IMR-90 (cell line): ENCODE data around the gene LYPD3. TPM values are rescaled to one million over a fixed set of nuclear protein-coding genes. Genes with fewer than 3 reads are reported as not detected.

ENCODE experiments used
- ATAC-seq: fragments of 200-7000 bp; cut with Tn5 transposase; 2 replicates; pipeline ENCODE4 v1.9.1; 2020; ENCODE audit warnings: low read depth, mild to moderate bottlenecking, moderate library complexity
- BruUV-seq: library from RNA; stranded (reverse); fragments of 400-500 nt; replicated peaks from 2 replicates; lab custom pipeline; 2021; lab: Mats Ljungman, UMichigan
- CTCF ChIA-PET: fragments of 300-600 bp; formaldehyde crosslinking; extraction: SDS; loops from one replicate; lab custom pipeline; 2021; ENCODE audit warnings: antibody characterized with exemption; lab: Yijun Ruan, JAX
- POLR2A ChIA-PET: fragments of 300-600 bp; sonication (Branson Sonifier 250); formaldehyde crosslinking; loops from one replicate; lab custom pipeline; 2022; ENCODE audit warnings: antibody characterized with exemption; ENCODE audit not compliant: unreplicated experiment; lab: Charles Lee
- DNase-seq: peaks from one replicate; pipeline ENCODE4 v3.0.0; 2013
- H2AFZ ChIP-seq: replicated peaks from 2 replicates; pipeline ENCODE3; 2013; ENCODE audit warnings: low read length, mild to moderate bottlenecking; ENCODE audit not compliant: poor library complexity
- H2AK5ac ChIP-seq: 2 replicates; pipeline ENCODE4 v1.6.1; 2013; ENCODE audit warnings: low read depth, low read length, inconsistent platforms
- H2AK9ac ChIP-seq: replicated peaks from 2 replicates; pipeline ENCODE3; 2013; ENCODE audit warnings: mild to moderate bottlenecking, low read depth, low read length, moderate library complexity; ENCODE audit not compliant: poor library complexity
- H2BK120ac ChIP-seq: 2 replicates; pipeline ENCODE4 v1.6.1; 2013; ENCODE audit warnings: low read depth, low read length, inconsistent platforms
- H2BK15ac ChIP-seq: 3 replicates; pipeline ENCODE4 v1.6.1; 2013; ENCODE audit warnings: low read depth, low read length, inconsistent platforms
- H2BK20ac ChIP-seq: 2 replicates; pipeline ENCODE4 v1.6.1; 2013; ENCODE audit warnings: low read depth, mild to moderate bottlenecking, inconsistent platforms, low read length, moderate library complexity
- H2BK5ac ChIP-seq: 2 replicates; pipeline ENCODE4 v1.6.1; 2013; ENCODE audit warnings: mild to moderate bottlenecking, low read depth, low read length, inconsistent platforms; ENCODE audit not compliant: poor library complexity, severe bottlenecking
- H3K14ac ChIP-seq: replicated peaks from 2 replicates; pipeline ENCODE4 v1.6.1; 2013; ENCODE audit warnings: low read depth, low read length, inconsistent platforms
- H3K18ac ChIP-seq: 2 replicates; pipeline ENCODE4 v1.6.1; 2013; ENCODE audit warnings: low read depth, low read length, control low read depth
- H3K23ac ChIP-seq: 2 replicates; pipeline ENCODE4 v1.6.1; 2013; ENCODE audit warnings: low read depth, low read length, inconsistent platforms
- H3K27ac ChIP-seq: 2 replicates; pipeline ENCODE4 v1.5.1; 2013; ENCODE audit warnings: mild to moderate bottlenecking, control low read depth, low read length; ENCODE audit not compliant: insufficient read depth
- H3K27me3 ChIP-seq: 2 replicates; pipeline ENCODE4 v1.6.1; 2013; ENCODE audit warnings: low read length; ENCODE audit not compliant: control insufficient read depth, insufficient read depth
- H3K36me3 ChIP-seq: 2 replicates; pipeline ENCODE4 v1.6.1; 2013; ENCODE audit warnings: low read length, mixed read lengths; ENCODE audit not compliant: control insufficient read depth, insufficient read depth
- H3K4ac ChIP-seq: 2 replicates; pipeline ENCODE4 v1.6.1; 2013; ENCODE audit warnings: low read depth, low read length, inconsistent platforms
- H3K4me1 ChIP-seq: 2 replicates; pipeline ENCODE4 v1.6.1; 2013; ENCODE audit warnings: low read length, mixed read lengths; ENCODE audit not compliant: control insufficient read depth, insufficient read depth
- H3K4me2 ChIP-seq: 2 replicates; pipeline ENCODE4 v1.6.1; 2013; ENCODE audit warnings: low read depth, mild to moderate bottlenecking, control low read depth, low read length, moderate library complexity
- H3K4me3 ChIP-seq: 2 replicates; pipeline ENCODE4 v1.5.1; 2013; ENCODE audit warnings: low read depth, mild to moderate bottlenecking, control low read depth, low read length, moderate library complexity; ENCODE audit not compliant: insufficient read depth
- H3K56ac ChIP-seq: 2 replicates; pipeline ENCODE4 v1.6.1; 2013; ENCODE audit warnings: low read length, inconsistent platforms; ENCODE audit not compliant: insufficient read depth; ENCODE audit errors: extremely low read depth
- H3K79me1 ChIP-seq, 2 experiments: 2 replicates each; pipeline ENCODE4 v1.6.1; 2013; ENCODE audit warnings: low read length in 2 of 2, inconsistent platforms in 1 of 2, low read depth in 1 of 2
- H3K9ac ChIP-seq: 2 replicates; pipeline ENCODE4 v1.6.1; 2013; ENCODE audit warnings: low read depth, low read length, control low read depth
- H3K9me1 ChIP-seq: 2 replicates; pipeline ENCODE4 v1.6.1; 2013; ENCODE audit warnings: low read length, inconsistent platforms; ENCODE audit not compliant: insufficient read depth
- H3K9me3 ChIP-seq: 2 replicates; pipeline ENCODE4 v1.6.1; 2013; ENCODE audit warnings: low read length; ENCODE audit not compliant: control insufficient read depth, insufficient read depth
- H4K20me1 ChIP-seq: 2 replicates; pipeline ENCODE4 v1.6.1; 2013; ENCODE audit warnings: low read length, inconsistent platforms; ENCODE audit not compliant: insufficient read depth
- H4K5ac ChIP-seq: 2 replicates; pipeline ENCODE4 v1.6.1; 2013; ENCODE audit warnings: mild to moderate bottlenecking, low read depth, low read length, control low read depth
- H4K8ac ChIP-seq, 2 experiments: 2 replicates each; pipeline ENCODE4 v1.6.1; 2013; ENCODE audit warnings: low read depth in 2 of 2, low read length in 2 of 2, control low read depth in 1 of 2, inconsistent platforms in 1 of 2
- H4K91ac ChIP-seq: 2 replicates; pipeline ENCODE4 v1.6.1; 2013; ENCODE audit warnings: low read depth, low read length, inconsistent platforms; ENCODE audit not compliant: insufficient read depth
- BHLHE40 ChIP-seq: fragments of 150-350 bp; IDR thresholded peaks from 2 replicates; pipeline ENCODE4 v1.6.1; 2016; ENCODE audit warnings: mild to moderate bottlenecking, low read depth, low read length
- CEBPB ChIP-seq: IDR thresholded peaks from 2 replicates; pipeline ENCODE4 v1.6.1; 2012; ENCODE audit warnings: low read depth, low read length, improper control_type of control experiment
- CHD1 ChIP-seq: IDR thresholded peaks from 2 replicates; pipeline ENCODE4 v1.6.1; 2012; ENCODE audit warnings: low read depth, low read length, improper control_type of control experiment
- CTCF ChIP-seq: conservative IDR thresholded peaks from 2 replicates; pipeline ENCODE4 v1.5.1; 2012; ENCODE audit warnings: mild to moderate bottlenecking, low read depth, low read length, improper control_type of control experiment
- ELK1 ChIP-seq: fragments of 150-350 bp; IDR thresholded peaks from 2 replicates; pipeline ENCODE4 v1.6.1; 2016; ENCODE audit warnings: low read depth, mild to moderate bottlenecking, low read length, moderate library complexity, borderline replicate concordance
- FOS ChIP-seq: fragments of 150-350 bp; IDR thresholded peaks from 2 replicates; pipeline ENCODE4 v1.6.1; 2016; ENCODE audit warnings: low read depth, low read length
- MAFK ChIP-seq: IDR thresholded peaks from 2 replicates; pipeline ENCODE4 v1.6.1; 2012; ENCODE audit warnings: low read depth, low read length, improper control_type of control experiment
- MXI1 ChIP-seq: IDR thresholded peaks from 2 replicates; pipeline ENCODE4 v1.6.1; 2012; ENCODE audit warnings: low read depth, mild to moderate bottlenecking, low read length, moderate library complexity, borderline replicate concordance
- NFE2L2 ChIP-seq: fragments of 150-350 bp; IDR thresholded peaks from 2 replicates; pipeline ENCODE4 v1.6.1; 2016; ENCODE audit warnings: low read depth, mild to moderate bottlenecking, low read length
- POLR2A ChIP-seq: IDR thresholded peaks from 2 replicates; pipeline ENCODE4 v1.6.1; 2012; ENCODE audit warnings: mild to moderate bottlenecking, low read depth, low read length
- RAD21 ChIP-seq: IDR thresholded peaks from 2 replicates; pipeline ENCODE4 v1.6.1; 2012; ENCODE audit warnings: low read length, improper control_type of control experiment
- RCOR1 ChIP-seq: IDR thresholded peaks from 2 replicates; pipeline ENCODE4 v1.6.1; 2012; ENCODE audit warnings: mild to moderate bottlenecking, low read length, improper control_type of control experiment; ENCODE audit not compliant: insufficient replicate concordance
- RFX5 ChIP-seq: IDR thresholded peaks from 2 replicates; pipeline ENCODE4 v1.8.0; 2012; ENCODE audit warnings: low read depth, mild to moderate bottlenecking, low read length, moderate library complexity
- SMC3 ChIP-seq: fragments of 150-350 bp; IDR thresholded peaks from 2 replicates; pipeline ENCODE4 v1.6.1; 2016; ENCODE audit warnings: low read depth, mild to moderate bottlenecking, antibody characterized with exemption, low read length, moderate library complexity
- USF2 ChIP-seq: fragments of 150-350 bp; IDR thresholded peaks from 2 replicates; pipeline ENCODE4 v1.6.1; 2017; ENCODE audit warnings: mild to moderate bottlenecking, antibody characterized with exemption, low read length, low read depth
- WGBS, 2 experiments: methylation state at CpG; one replicate each; pipeline versions ENCODE4 v1.1.5 to v1.1.7; 2013; ENCODE audit warnings: missing lambda C conversion rate in 2 of 2; ENCODE audit not compliant: insufficient read length in 1 of 2; ENCODE audit errors: extremely low coverage in 2 of 2; 5-methylcytosine and 5-hydroxymethylcytosine counted together
- dilution Hi-C: fragments of 300-500 bp; cut with HindIII; formaldehyde crosslinking; loops from one replicate; pipeline ENCODE4 v1.14.3; 2018; ENCODE audit warnings: low sequenced_read_pairs; ENCODE audit not compliant: unreplicated experiment
- in situ Hi-C: fragments of 300-500 bp; cut with MboI; formaldehyde crosslinking; loops from 3 replicates; pipeline ENCODE4 v1.14.3; 2019; ENCODE audit warnings: low sequenced_read_pairs, inconsistent platforms, mixed read lengths
- intact Hi-C: fragments of 100-400 bp; cut with micrococcal nuclease; formaldehyde crosslinking; loops from 2 replicates; pipeline ENCODE4 v1.10.0; 2022
- polyA plus RNA-seq, 3 experiments: library from polyadenylated mRNA; depleted of rRNA; stranded (reverse); fragments of >200 nt; gene quantifications; 2 replicates each; pipeline ENCODE4 v1.2.3, GENCODE V29; 2012; ENCODE audit warnings: low replicate concordance in 1 of 3
- total RNA-seq: library from RNA; depleted of rRNA; stranded (reverse); fragments of >200 nt; gene quantifications from 2 replicates; pipeline ENCODE4 v1.2.3, GENCODE V29; 2012

The LYPD3 gene
- total and polyA plus RNA-seq, 2 of the 4 experiments (the other 2 are of a cell fraction), result 0.18 to 1.1 TPM

- no peak overlapping the region for H2BK120ac ChIP-seq
- H3K27ac ChIP-seq, result no peak overlapping the region
- H3K23ac ChIP-seq, result no peak overlapping the region
- no peak overlapping the region for H3K56ac ChIP-seq
- no peak overlapping the region for H4K5ac ChIP-seq
- peaks cover 2% of the 10 kb centered on the region; the same call in 1 of the 2 replicates for H3K27me3 ChIP-seq
- no peak overlapping the region for H2BK20ac ChIP-seq
- CTCF ChIA-PET, result no interaction called here
- no CpG with 5 or more reads among the region's 12 CpGs for WGBS, 2 experiments
- no peak overlapping the region for H4K8ac ChIP-seq
- no peak overlapping the region for H3K4ac ChIP-seq
- H3K14ac ChIP-seq, result no peak overlapping the region
- H2BK15ac ChIP-seq, result no peak overlapping the region
- in situ Hi-C loops (no loop called here), dilution Hi-C loops (no loop called here), intact Hi-C loops (no loop called here)
- no peak overlapping the region for H3K4me2 ChIP-seq
- H4K20me1 ChIP-seq, result no peaks in the 10 kb centered on the region
- H3K9me3 ChIP-seq, result no peaks in the 10 kb centered on the region
- H3K9me1 ChIP-seq, result peaks cover 8% of the 10 kb centered on the region; the same call in 1 of the 2 replicates
- no peaks in the 10 kb centered on the region for H3K36me3 ChIP-seq
- H2AK9ac ChIP-seq, result no peak overlapping the region
- no TSS peak for BruUV-seq
- H3K9ac ChIP-seq, result no peak overlapping the region
- no peaks in the 10 kb centered on the region for H3K79me1 ChIP-seq
- no peak for TF ChIP-seq RAD21
- TF ChIP-seq MAFK, result no peak
- TF ChIP-seq USF2, result no peak
- TF ChIP-seq MXI1, result no peak
- no peak for TF ChIP-seq RCOR1
- TF ChIP-seq CTCF, result no peak
- TF ChIP-seq BHLHE40, result no peak
- no peak for TF ChIP-seq ELK1
- no peak for TF ChIP-seq SMC3
- no peak for TF ChIP-seq RFX5
- TF ChIP-seq NFE2L2, result no peak
- TF ChIP-seq CHD1, result no peak
- TF ChIP-seq FOS, result no peak
- no peak for TF ChIP-seq CEBPB
- TF ChIP-seq POLR2A, result no peak
- no peak overlapping the region for H3K4me3 ChIP-seq
- POLR2A ChIA-PET, result no interaction called here
- H4K91ac ChIP-seq, result no peak overlapping the region
- no peak for ATAC-seq
- no peak overlapping the region for H3K18ac ChIP-seq
- no peak overlapping the region for H2BK5ac ChIP-seq
- H2AK5ac ChIP-seq, result no peak overlapping the region
- DNase-seq, result no peak
- H3K4me1 ChIP-seq, result no peaks in the 10 kb centered on the region
- H2AFZ ChIP-seq, result no peak overlapping the region
Measured at GRCh38 chr19:43461303-43461702, 4.1 kb downstream of the LYPD3 start.
